Measurements from ENCODE around the gene LASP1. TPM values are rescaled to one million over a fixed set of nuclear protein-coding genes. Genes with fewer than 3 reads are reported as not detected.
A peak's percentile ranks its signal among the peaks of the same experiment; 100 is the strongest.

LASP1 gene, protein sequence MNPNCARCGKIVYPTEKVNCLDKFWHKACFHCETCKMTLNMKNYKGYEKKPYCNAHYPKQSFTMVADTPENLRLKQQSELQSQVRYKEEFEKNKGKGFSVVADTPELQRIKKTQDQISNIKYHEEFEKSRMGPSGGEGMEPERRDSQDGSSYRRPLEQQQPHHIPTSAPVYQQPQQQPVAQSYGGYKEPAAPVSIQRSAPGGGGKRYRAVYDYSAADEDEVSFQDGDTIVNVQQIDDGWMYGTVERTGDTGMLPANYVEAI
- 100 to 1,000 TPM; 117 to 553 (median 307) TPM for total RNA-seq

DNA sequence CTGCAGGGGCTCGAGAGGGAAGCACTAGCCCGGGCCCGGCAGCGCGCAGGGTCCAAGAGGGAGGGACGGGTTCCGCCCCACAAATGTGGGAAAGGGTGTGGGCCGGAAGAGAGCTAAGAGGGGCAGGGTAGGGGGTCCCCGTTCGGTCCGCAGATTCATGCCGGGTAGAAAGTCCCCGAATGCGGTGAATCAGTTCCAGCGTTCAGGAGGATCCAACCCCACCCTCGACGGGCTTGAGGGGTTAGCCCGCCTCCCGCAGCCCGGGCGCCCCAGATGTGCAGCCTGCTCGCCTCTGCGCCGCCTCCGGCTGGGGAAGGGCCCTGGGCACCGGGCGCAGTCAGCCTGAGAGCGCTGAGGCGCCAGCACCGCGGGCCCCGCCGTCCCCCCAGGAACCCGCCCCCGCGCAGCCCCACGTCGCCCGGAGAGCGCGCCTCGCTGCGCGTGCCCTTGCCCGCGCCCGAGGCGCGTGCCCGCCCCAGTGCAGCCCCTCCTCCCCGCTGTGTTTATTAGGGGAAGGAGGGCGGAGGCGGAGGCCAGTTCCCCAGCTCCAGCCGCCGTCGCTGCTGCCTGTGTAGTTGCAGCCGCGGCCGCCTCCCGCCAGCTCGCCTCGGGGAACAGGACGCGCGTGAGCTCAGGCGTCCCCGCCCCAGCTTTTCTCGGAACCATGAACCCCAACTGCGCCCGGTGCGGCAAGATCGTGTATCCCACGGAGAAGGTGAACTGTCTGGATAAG lies at the start of gene LASP1:
TSS of gene LASP1 (plus strand) at position 533 of the 733 bp plus-strand sequence. CDS start at position 665, 132 bp downstream.
- Histone ChIP-seq H3K4me3 (peak within 1 kb of the TSS; percentile 81 to 99 (median 97)), H3K36me3 (no peaks in the 10 kb centered on the region), H3K4me1 (peaks cover 35 to 53% (median 45%) of the 10 kb centered on the region in 4 donors), H3K27ac (peak within 1 kb of the TSS; percentile 91 to 99 (median 98)), H3K9me3 (no peaks in the 10 kb centered on the region), H3K27me3 (no peaks in the 10 kb centered on the region)
- TF ChIP-seq EP300 (IDR thresholded peaks at IDR 0.05; ENCODE audit: low read depth), result no peak
- TF ChIP-seq POLR2AphosphoS5 (IDR thresholded peaks at IDR 0.05), result peak; percentile 98 to 100 (median 99)
- peak; percentile 99 for TF ChIP-seq POLR2A (IDR thresholded peaks at IDR 0.05)
- intact Hi-C loops (cut with DNase I; ENCODE audit: low total_unique reads), result no loop called here
- in situ Hi-C loops (cut with MboI; ENCODE audit: low pct_ligation_motif_present in 1 of 4, low pct_unique_long_range_greater_than_20kb in 1 of 4, low sequenced_read_pairs in 3 of 4), result loop anchor here in 1 of 4 donors (25.0 kb wide), 1 partner anchor 293 kb away; the partner anchor contains the start of genes ARL5C and PLXDC1
- peak; percentile 93 for DNase-seq
- 0% methylated on average over 71 of the region's 73 CpGs; no CpG with 5 or more reads in 1 of the 2 donors for WGBS, 2 donors (ENCODE audit: low coverage in 1 of 2)

- peak within 1 kb of the TSS; percentile 68 to 79 (median 70) for H3K4me3 ChIP-seq
- TF ChIP-seq POLR2AphosphoS5 (IDR thresholded peaks at IDR 0.05) (peak; percentile 96 to 97 (median 97)), POLR2A (IDR thresholded peaks at IDR 0.05) (peak; percentile 89), CTCF (IDR thresholded peaks at IDR 0.05) (peak in 1 of 5 experiments; percentile 14), EP300 (IDR thresholded peaks at IDR 0.05; ENCODE audit: low read depth) (peak; percentile 73)
- DNase-seq, result peak; percentile 97
- intact Hi-C loops (cut with DNase I; ENCODE audit: low total_unique reads), result no loop called here
- H3K36me3 ChIP-seq, result peaks cover 0 to 8% (median 2%) of the 10 kb centered on the region in 4 donors
- H3K9me3 ChIP-seq, result no peaks in the 10 kb centered on the region
- peaks cover 9 to 22% (median 15%) of the 10 kb centered on the region in 4 donors for H3K4me1 ChIP-seq
- no peaks in the 10 kb centered on the region for H3K27me3 ChIP-seq
- in situ Hi-C loops (cut with MboI; ENCODE audit: low pct_ligation_motif_present in 1 of 4, low pct_unique_long_range_greater_than_20kb in 1 of 4, low sequenced_read_pairs in 3 of 4), result no loop called here
- WGBS, 2 donors (ENCODE audit: low coverage in 1 of 2), result 2% methylated on average over 8 to 54 of the region's 55 CpGs
- peak within 1 kb of the TSS; percentile 92 to 99 (median 95) for H3K27ac ChIP-seq
These were observed 44.7 kb upstream of the LASP1 start, which contains the start of gene CWC25 for GRCh38 chr17:38824899-38825761. TSS of gene CWC25 (minus strand) at chr17:38825321. CDS start at chr17:38825183, 138 bp downstream.

- H3K4me1 ChIP-seq, result peaks cover 9 to 22% (median 15%) of the 10 kb centered on the region in 4 donors
- no peaks in the 10 kb centered on the region for H3K27me3 ChIP-seq
- no peaks in the 10 kb centered on the region for H3K9me3 ChIP-seq
- TF ChIP-seq POLR2AphosphoS5 (IDR thresholded peaks at IDR 0.05), result no peak
- no peak for TF ChIP-seq POLR2A (IDR thresholded peaks at IDR 0.05)
- no peak for TF ChIP-seq EP300 (IDR thresholded peaks at IDR 0.05; ENCODE audit: low read depth)
- no peak for TF ChIP-seq CTCF (IDR thresholded peaks at IDR 0.05)
- H3K36me3 ChIP-seq, result peaks cover 0 to 2% (median 0%) of the 10 kb centered on the region in 4 donors
- DNase-seq, result no peak
- 93 to 95% methylated on average over 17 of the region's 17 CpGs for WGBS, 2 donors (ENCODE audit: low coverage in 1 of 2)
- intact Hi-C loops (cut with DNase I; ENCODE audit: low total_unique reads), result no loop called here
- H3K27ac ChIP-seq, result peak overlapping the region; percentile 92 to 99 (median 95)
- H3K4me3 ChIP-seq, result peak overlapping the region; percentile 16 to 79 (median 70)
- in situ Hi-C loops (cut with MboI; ENCODE audit: low pct_ligation_motif_present in 1 of 4, low pct_unique_long_range_greater_than_20kb in 1 of 4, low sequenced_read_pairs in 3 of 4), result no loop called here
These were observed 44.1 kb upstream of the LASP1 start for GRCh38 chr17:38825762-38826247.

- peak overlapping the region in 1 of 4 donors; percentile 55 for H3K27ac ChIP-seq
- in situ Hi-C loops (cut with MboI; ENCODE audit: low pct_ligation_motif_present in 1 of 4, low pct_unique_long_range_greater_than_20kb in 1 of 4, low sequenced_read_pairs in 3 of 4), result no loop called here
- H3K36me3 ChIP-seq, result peaks cover 0 to 19% (median 8%) of the 10 kb centered on the region in 4 donors
- 62 to 70% methylated on average over 9 to 12 of the region's 13 CpGs for WGBS, 2 donors (ENCODE audit: low coverage in 1 of 2)
- H3K4me3 ChIP-seq, result no peak overlapping the region
- no peaks in the 10 kb centered on the region for H3K27me3 ChIP-seq
- intact Hi-C loops (cut with DNase I; ENCODE audit: low total_unique reads), result no loop called here
- TF ChIP-seq CTCF (IDR thresholded peaks at IDR 0.05) (no peak), POLR2AphosphoS5 (IDR thresholded peaks at IDR 0.05) (no peak), POLR2A (IDR thresholded peaks at IDR 0.05) (no peak), EP300 (IDR thresholded peaks at IDR 0.05; ENCODE audit: low read depth) (no peak)
- peak; percentile 41 for DNase-seq
- H3K4me1 ChIP-seq, result peaks cover 0 to 7% (median 0%) of the 10 kb centered on the region in 4 donors
- no peaks in the 10 kb centered on the region for H3K9me3 ChIP-seq
These were observed 25.5 kb upstream of the LASP1 start for GRCh38 chr17:38844261-38844757.

All from transverse colon (tissue), 4 donors.